CD14-positive monocyte (primary cell): ENCODE results near the gene SYTL2. TPM values are rescaled to one million over a fixed set of nuclear protein-coding genes. Genes with fewer than 3 reads are reported as not detected.

ENCODE experiments used
- DNase-seq, 3 donors: peaks; one replicate each; pipeline ENCODE4 v3.0.0-alpha.2; 2011 to 2022
- H2AFZ ChIP-seq: 2 replicates; pipeline ENCODE4 v1.6.0; 2012; ENCODE audit warnings: mild to moderate bottlenecking, low read depth, low read length, inconsistent platforms; ENCODE audit not compliant: insufficient read depth, poor library complexity, severe bottlenecking
- H3K27ac ChIP-seq, 2 donors: 1 replicate in 1 of 2; 2 replicates in 1 of 2; pipeline ENCODE4 v1.5.1; 2012 to 2013; ENCODE audit warnings: low read length in 2 of 2, control low read depth in 1 of 2, inconsistent platforms in 1 of 2, low read depth in 1 of 2, mild to moderate bottlenecking in 1 of 2
- H3K27me3 ChIP-seq, 2 donors: one replicate each; pipeline versions ENCODE4 v1.6.0 to v1.6.1; 2011 to 2013; ENCODE audit warnings: low read length in 2 of 2; ENCODE audit not compliant: control insufficient read depth in 2 of 2, insufficient read depth in 2 of 2
- H3K36me3 ChIP-seq, 2 donors: replicated peaks in 1 of 2; 1 replicate in 1 of 2; 2 replicates in 1 of 2; pipeline versions ENCODE4 v1.5.1 to v1.6.1; 2012 to 2013; ENCODE audit warnings: low read length in 2 of 2, control low read depth in 1 of 2, inconsistent platforms in 1 of 2, mild to moderate bottlenecking in 1 of 2; ENCODE audit not compliant: insufficient read depth in 2 of 2, control insufficient read depth in 1 of 2
- H3K4me1 ChIP-seq, 2 donors: 1 replicate in 1 of 2; 2 replicates in 1 of 2; pipeline versions ENCODE4 v1.5.1 to v1.6.1; 2012 to 2013; ENCODE audit warnings: low read length in 2 of 2, control low read depth in 1 of 2, inconsistent platforms in 1 of 2, mild to moderate bottlenecking in 1 of 2, moderate library complexity in 1 of 2; ENCODE audit not compliant: insufficient read depth in 2 of 2, control insufficient read depth in 1 of 2
- H3K4me2 ChIP-seq: replicated peaks from 2 replicates; pipeline ENCODE3; 2012; ENCODE audit warnings: low read length, moderate library complexity, mild to moderate bottlenecking; ENCODE audit not compliant: poor library complexity, severe bottlenecking; ENCODE audit errors: extremely low read depth
- H3K4me3 ChIP-seq, 3 experiments: fragments of 200-600 bp in 1 of 3; sonication (generic) in 1 of 3; replicated peaks in 1 of 3; 1 replicate in 2 of 3; 2 replicates in 1 of 3; pipeline ENCODE4 v1.5.1; 2011 to 2013; ENCODE audit warnings: low read length in 3 of 3, mild to moderate bottlenecking in 3 of 3, control low read depth in 2 of 3, low read depth in 2 of 3, inconsistent platforms in 1 of 3, moderate library complexity in 1 of 3
- H3K79me2 ChIP-seq: 2 replicates; pipeline ENCODE4 v1.6.0; 2012; ENCODE audit warnings: mild to moderate bottlenecking, control low read depth, inconsistent platforms, low read length, moderate library complexity; ENCODE audit not compliant: insufficient read depth
- H3K9ac ChIP-seq: 2 replicates; pipeline ENCODE4 v1.6.0; 2017; ENCODE audit warnings: low read length, mild to moderate bottlenecking; ENCODE audit not compliant: insufficient read depth, poor library complexity, severe bottlenecking
- H3K9me3 ChIP-seq, 2 donors: replicated peaks in 1 of 2; 1 replicate in 1 of 2; 2 replicates in 1 of 2; pipeline versions ENCODE4 v1.5.1 to v1.6.1; 2012 to 2013; ENCODE audit warnings: low read length in 2 of 2, control low read depth in 1 of 2; ENCODE audit not compliant: control insufficient read depth in 1 of 2, insufficient read depth in 1 of 2
- H4K20me1 ChIP-seq: 2 replicates; pipeline ENCODE4 v1.6.0; 2012; ENCODE audit warnings: mild to moderate bottlenecking, low read length, control low read depth, moderate library complexity; ENCODE audit not compliant: insufficient read depth
- H3K27ac Mint-ChIP-seq, 7 donors: one replicate each; pipeline ENCODE4 v1.8.0; 2020; ENCODE audit warnings: mild to moderate bottlenecking in 7 of 7, mixed read lengths in 7 of 7, moderate library complexity in 6 of 7, inconsistent platforms in 2 of 7
- H3K27me3 Mint-ChIP-seq, 3 donors: one replicate each; pipeline ENCODE4 v1.8.0; 2021 to 2022; ENCODE audit warnings: low read depth in 3 of 3, mild to moderate bottlenecking in 3 of 3, mixed read lengths in 3 of 3, moderate library complexity in 3 of 3, inconsistent platforms in 1 of 3
- H3K36me3 Mint-ChIP-seq, 2 donors: one replicate each; pipeline ENCODE4 v1.8.0; 2020; ENCODE audit warnings: mixed read lengths in 2 of 2, inconsistent platforms in 1 of 2, mild to moderate bottlenecking in 1 of 2
- H3K4me1 Mint-ChIP-seq: one replicate; pipeline ENCODE4 v1.8.0; 2020; ENCODE audit warnings: mild to moderate bottlenecking, mixed read lengths
- H3K4me3 Mint-ChIP-seq, 2 donors: one replicate each; pipeline ENCODE4 v1.8.0; 2020; ENCODE audit warnings: mild to moderate bottlenecking in 2 of 2, mixed read lengths in 2 of 2, moderate library complexity in 1 of 2
- H3K9me3 Mint-ChIP-seq, 7 donors: one replicate each; pipeline ENCODE4 v1.8.0; 2020 to 2022; ENCODE audit warnings: mixed read lengths in 7 of 7, mild to moderate bottlenecking in 6 of 7, moderate library complexity in 6 of 7, inconsistent platforms in 2 of 7
- WGBS: methylation state at CpG from one replicate; pipeline ENCODE4 v1.1.5; 2013; ENCODE audit warnings: missing lambda C conversion rate; ENCODE audit not compliant: insufficient coverage; 5-methylcytosine and 5-hydroxymethylcytosine counted together
- intact Hi-C, 2 donors: fragments of 100-400 bp; cut with micrococcal nuclease; formaldehyde crosslinking; loops; one replicate each; pipeline versions ENCODE4 v1.15.0 to v1.15.1; 2023
- polyA plus RNA-seq, 3 donors: library from polyadenylated mRNA; depleted of rRNA in 1 of 3; unstranded in 2 of 3; stranded (reverse) in 1 of 3; fragments of 300-500 nt in 2 of 3; fragments of >200 nt in 1 of 3; fragmentation: Illumina TruSeq in 2 of 3; gene quantifications; 1 replicate in 2 of 3; 2 replicates in 1 of 3; pipeline ENCODE4 v1.2.3, GENCODE V29; 2012 to 2021
- TF ChIP-seq, protein P1 (sequence below): fragments of 200-600 bp; IDR thresholded peaks from one replicate; pipeline ENCODE4 v1.8.0; 2022; ENCODE audit warnings: antibody characterized with exemption, mild to moderate bottlenecking

The SYTL2 gene
- polyA plus RNA-seq, 3 donors: 0.30 to 0.48 (median 0.34) TPM

GRCh38 chr11:85806876-85807275 is 4.1 kb downstream of the SYTL2 start:
- intact Hi-C loops: no loop called here
- Mint-ChIP-seq H3K9me3 (peaks cover 0 to 5% (median 1%) of the 10 kb centered on the region in 7 donors), H3K27ac (no peak overlapping the region), H3K4me1 (peaks cover 16% of the 10 kb centered on the region), H3K27me3 (peaks cover 17 to 22% (median 20%) of the 10 kb centered on the region in 3 donors), H3K4me3 (no peak overlapping the region), H3K36me3 (no peaks in the 10 kb centered on the region)
- WGBS: 82% methylated on average over 2 of the region's 2 CpGs
- no peak overlapping the region for H3K27ac ChIP-seq
- H2AFZ ChIP-seq: no peak overlapping the region
- H4K20me1 ChIP-seq: no peaks in the 10 kb centered on the region
- no peaks in the 10 kb centered on the region for H3K79me2 ChIP-seq
- no peaks in the 10 kb centered on the region for H3K9me3 ChIP-seq
- DNase-seq: no peak
- peaks cover 14 to 16% of the 10 kb centered on the region in 2 donors for H3K4me1 ChIP-seq
- peaks cover 5 to 17% of the 10 kb centered on the region in 2 donors for H3K27me3 ChIP-seq
- H3K4me2 ChIP-seq: no peak overlapping the region
- no peaks in the 10 kb centered on the region for H3K36me3 ChIP-seq
- TF ChIP-seq, protein P1, sequence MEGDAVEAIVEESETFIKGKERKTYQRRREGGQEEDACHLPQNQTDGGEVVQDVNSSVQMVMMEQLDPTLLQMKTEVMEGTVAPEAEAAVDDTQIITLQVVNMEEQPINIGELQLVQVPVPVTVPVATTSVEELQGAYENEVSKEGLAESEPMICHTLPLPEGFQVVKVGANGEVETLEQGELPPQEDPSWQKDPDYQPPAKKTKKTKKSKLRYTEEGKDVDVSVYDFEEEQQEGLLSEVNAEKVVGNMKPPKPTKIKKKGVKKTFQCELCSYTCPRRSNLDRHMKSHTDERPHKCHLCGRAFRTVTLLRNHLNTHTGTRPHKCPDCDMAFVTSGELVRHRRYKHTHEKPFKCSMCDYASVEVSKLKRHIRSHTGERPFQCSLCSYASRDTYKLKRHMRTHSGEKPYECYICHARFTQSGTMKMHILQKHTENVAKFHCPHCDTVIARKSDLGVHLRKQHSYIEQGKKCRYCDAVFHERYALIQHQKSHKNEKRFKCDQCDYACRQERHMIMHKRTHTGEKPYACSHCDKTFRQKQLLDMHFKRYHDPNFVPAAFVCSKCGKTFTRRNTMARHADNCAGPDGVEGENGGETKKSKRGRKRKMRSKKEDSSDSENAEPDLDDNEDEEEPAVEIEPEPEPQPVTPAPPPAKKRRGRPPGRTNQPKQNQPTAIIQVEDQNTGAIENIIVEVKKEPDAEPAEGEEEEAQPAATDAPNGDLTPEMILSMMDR: no peak
- no peak overlapping the region for H3K4me3 ChIP-seq
- no peak overlapping the region for H3K9ac ChIP-seq

DNA sequence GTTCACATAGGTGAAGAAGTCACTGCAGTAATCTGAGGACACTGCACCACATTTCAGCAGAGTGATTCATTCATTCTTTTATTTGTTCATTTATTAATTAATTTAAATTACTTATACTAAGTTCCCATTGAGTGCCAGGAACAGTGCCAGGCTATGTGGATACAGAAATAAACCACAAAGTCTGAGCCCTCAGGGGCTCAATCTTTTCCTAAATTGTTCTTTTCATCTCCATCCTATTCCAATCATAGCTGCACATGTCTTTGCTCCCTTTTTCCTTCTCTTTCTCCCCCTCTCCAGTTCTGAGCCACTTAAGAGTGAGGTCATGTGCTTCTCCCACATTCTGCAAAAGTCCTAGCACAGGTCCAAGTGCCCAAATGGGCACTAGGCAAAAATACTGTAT is 4.9 kb downstream of the SYTL2 start:
- H3K9me3 ChIP-seq: no peaks in the 10 kb centered on the region
- H3K4me1 Mint-ChIP-seq: peaks cover 11% of the 10 kb centered on the region
- no peak overlapping the region for H3K4me2 ChIP-seq
- DNase-seq: no peak
- no peaks in the 10 kb centered on the region for H3K36me3 ChIP-seq
- TF ChIP-seq, protein P1: no peak
- no peak overlapping the region for H3K9ac ChIP-seq
- H2AFZ ChIP-seq: no peak overlapping the region
- peaks cover 9 to 10% of the 10 kb centered on the region in 2 donors for H3K4me1 ChIP-seq
- no peaks in the 10 kb centered on the region for H3K79me2 ChIP-seq
- H3K27me3 ChIP-seq: peaks cover 0 to 10% of the 10 kb centered on the region in 2 donors
- no peaks in the 10 kb centered on the region for H3K36me3 Mint-ChIP-seq
- no peak overlapping the region for H3K27ac Mint-ChIP-seq
- no peak overlapping the region for H3K4me3 ChIP-seq
- peaks cover 10 to 15% (median 13%) of the 10 kb centered on the region in 3 donors for H3K27me3 Mint-ChIP-seq
- peaks cover 0 to 5% (median 0%) of the 10 kb centered on the region in 7 donors for H3K9me3 Mint-ChIP-seq
- no peak overlapping the region for H3K4me3 Mint-ChIP-seq
- no peak overlapping the region for H3K27ac ChIP-seq
- no peaks in the 10 kb centered on the region for H4K20me1 ChIP-seq
- intact Hi-C loops: no loop called here
